Panc1 (cell line): Measurements from ENCODE around the gene PCSK5. TPM values are rescaled to one million over a fixed set of nuclear protein-coding genes. Genes with fewer than 3 reads are reported as not detected.

Experiments used
- ATAC-seq: fragments of 200-7000 bp; cut with Tn5 transposase; 2 replicates; pipeline ENCODE4 v1.9.1; 2020; ENCODE audit warnings: mild to moderate bottlenecking, moderate library complexity
- BruUV-seq: library from RNA; stranded (reverse); fragments of 400-500 nt; replicated peaks from 2 replicates; lab custom pipeline; 2021; lab: Mats Ljungman, UMichigan
- CTCF ChIA-PET: fragments of 300-600 bp; sonication (Branson Sonifier 250); formaldehyde crosslinking; loops from one replicate; lab custom pipeline; 2022; ENCODE audit warnings: antibody characterized with exemption; lab: Charles Lee
- POLR2A ChIA-PET: fragments of 300-600 bp; sonication (Branson Sonifier 250); formaldehyde crosslinking; loops from one replicate; lab custom pipeline; 2022; ENCODE audit warnings: antibody characterized with exemption; lab: Charles Lee
- DNase-seq: peaks from one replicate; pipeline ENCODE4 v3.0.0-alpha.2; 2010; ENCODE audit warnings: low read depth, low spot score
- H3K27ac ChIP-seq: 2 replicates; pipeline ENCODE4 v1.5.1; 2011; ENCODE audit warnings: mild to moderate bottlenecking, low read length, inconsistent platforms
- H3K27me3 ChIP-seq: fragments of 200-500 bp; sonication (Bioruptor generic); 2 replicates; pipeline ENCODE4 v1.6.0; 2014; ENCODE audit warnings: low read length, inconsistent platforms; ENCODE audit not compliant: control insufficient read depth, insufficient read depth
- H3K36me3 ChIP-seq: fragments of 200-500 bp; sonication (Bioruptor generic); 2 replicates; pipeline ENCODE4 v1.5.1; 2014; ENCODE audit warnings: inconsistent platforms, mild to moderate bottlenecking, low read length, moderate library complexity; ENCODE audit not compliant: control insufficient read depth, insufficient read depth
- H3K4me1 ChIP-seq: 2 replicates; pipeline ENCODE4 v1.5.1; 2011; ENCODE audit warnings: inconsistent platforms, mild to moderate bottlenecking, low read length, moderate library complexity; ENCODE audit not compliant: control insufficient read depth, insufficient read depth
- H3K4me3 ChIP-seq, 2 experiments: 2 replicates each; pipeline ENCODE4 v1.5.1; 2011 to 2012; ENCODE audit warnings: low read depth in 2 of 2, low read length in 2 of 2, mild to moderate bottlenecking in 2 of 2, inconsistent platforms in 1 of 2, moderate library complexity in 1 of 2
- H3K9me3 ChIP-seq: fragments of 200-500 bp; sonication (Bioruptor generic); 2 replicates; pipeline ENCODE4 v1.5.1; 2014; ENCODE audit warnings: low read depth, mild to moderate bottlenecking, inconsistent platforms, low read length, moderate library complexity; ENCODE audit not compliant: control insufficient read depth, insufficient read depth
- CTCF ChIP-seq: fragments of 450-650 bp; IDR thresholded peaks from 2 replicates; pipeline ENCODE4 v1.5.1; 2017; ENCODE audit warnings: mild to moderate bottlenecking
- POLR2AphosphoS5 ChIP-seq: IDR thresholded peaks from 2 replicates; pipeline ENCODE4 v1.6.1; 2012; ENCODE audit warnings: mild to moderate bottlenecking, low read depth, low read length, moderate library complexity
- REST ChIP-seq, 2 experiments: IDR thresholded peaks; 2 replicates each; pipeline ENCODE4 v1.6.1; 2011 to 2012; ENCODE audit warnings: low read depth in 2 of 2, control low read depth in 1 of 2, low read length in 1 of 2, mild to moderate bottlenecking in 1 of 2, moderate library complexity in 1 of 2; ENCODE audit not compliant: insufficient read depth in 1 of 2
- SIN3A ChIP-seq: IDR thresholded peaks from 2 replicates; pipeline ENCODE4 v1.6.1; 2012; ENCODE audit warnings: low read depth, mild to moderate bottlenecking, low read length, moderate library complexity, borderline replicate concordance; ENCODE audit not compliant: insufficient read depth
- TCF7L2 ChIP-seq: IDR thresholded peaks from 2 replicates; pipeline ENCODE4 v1.6.1; 2011; ENCODE audit warnings: mild to moderate bottlenecking, low read depth, low read length, inconsistent platforms
- in situ Hi-C: cut with HindIII; loops from 2 replicates; pipeline ENCODE4 v1.10.0; 2016; ENCODE audit warnings: low sequenced_read_pairs, low pct_unique_long_range_greater_than_20kb
- intact Hi-C: fragments of 100-400 bp; cut with micrococcal nuclease; formaldehyde crosslinking; loops from one replicate; pipeline ENCODE4 v1.10.0; 2022; ENCODE audit not compliant: unreplicated experiment
- total RNA-seq: library from RNA; stranded (reverse); gene quantifications from one replicate; pipeline ENCODE4 v1.2.1, GENCODE V29; 2021; ENCODE audit not compliant: unreplicated experiment

Gene PCSK5
- total RNA-seq, 1 experiment from 2014 or later: 0.21 TPM

DNA sequence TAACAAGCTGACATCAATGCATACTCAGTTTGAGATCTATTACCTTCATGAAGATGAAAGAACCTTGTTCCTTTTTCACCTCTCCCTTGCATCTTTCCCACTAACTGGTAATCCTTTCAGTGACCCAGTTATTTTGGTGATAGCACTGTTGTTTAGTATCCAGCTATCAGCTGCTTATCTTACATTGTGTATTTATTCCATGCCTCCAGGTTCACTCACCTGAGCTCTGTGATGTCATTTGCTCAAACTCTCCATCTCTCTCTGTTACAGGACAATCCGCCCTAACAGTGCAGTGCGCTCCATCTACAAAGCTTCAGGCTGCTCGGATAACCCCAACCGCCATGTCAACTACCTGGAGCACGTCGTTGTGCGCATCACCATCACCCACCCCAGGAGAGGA lies 268.2 kb downstream of the PCSK5 start:
- CTCF ChIA-PET: no interaction called here
- TF ChIP-seq CTCF (no peak), REST (IDR thresholded peaks at IDR 0.05; ENCODE audit: insufficient read depth in 1 of 2, low read depth in 2 of 2, low read length in 1 of 2) (no peak), TCF7L2 (no peak), POLR2AphosphoS5 (no peak), SIN3A (no peak)
- BruUV-seq: no TSS peak

GRCh38 chr9:76159293-76159926 lies 268.9 kb downstream of the PCSK5 start:
- POLR2A ChIA-PET: no interaction called here
- ATAC-seq (no peak), DNase-seq (no peak)
- TF ChIP-seq CTCF: no peak
- TF ChIP-seq REST (IDR thresholded peaks at IDR 0.05; ENCODE audit: insufficient read depth in 1 of 2, low read depth in 2 of 2, low read length in 1 of 2): no peak
- TF ChIP-seq POLR2AphosphoS5: no peak
- no peak for TF ChIP-seq SIN3A
- TF ChIP-seq TCF7L2: no peak
- H3K4me3 ChIP-seq: no peak overlapping the region
- no peaks in the 10 kb centered on the region for H3K4me1 ChIP-seq
- BruUV-seq: no TSS peak
- no peaks in the 10 kb centered on the region for H3K27me3 ChIP-seq
- CTCF ChIA-PET: no interaction called here
- intact Hi-C loops: no loop called here
- in situ Hi-C loops: no loop called here
- H3K36me3 ChIP-seq: no peaks in the 10 kb centered on the region
- no peaks in the 10 kb centered on the region for H3K9me3 ChIP-seq
- no peak overlapping the region for H3K27ac ChIP-seq

More for the DNA sequence above, 268.2 kb downstream of the PCSK5 start:
- H3K27ac ChIP-seq: no peak overlapping the region
- H3K27me3 ChIP-seq: no peaks in the 10 kb centered on the region
- no peaks in the 10 kb centered on the region for H3K36me3 ChIP-seq
- DNase-seq: no peak
- intact Hi-C loops (no loop called here), in situ Hi-C loops (no loop called here)
- H3K4me1 ChIP-seq: no peaks in the 10 kb centered on the region
- H3K4me3 ChIP-seq: no peak overlapping the region
- no peaks in the 10 kb centered on the region for H3K9me3 ChIP-seq
- no peak for ATAC-seq
- POLR2A ChIA-PET: no interaction called here
